ENCODE measurements around the gene ZNF784.

The ZNF784 gene

GRCh38 chr19:55588738-55589137, 35.6 kb downstream of the ZNF784 start:
- Histone ChIP-seq H3K27me3 (ENCODE audit: insufficient read depth, poor library complexity, severe bottlenecking) (peaks cover 25% of the 10 kb centered on the region), H3K27ac (replicated peaks) (no peak overlapping the region), H3K4me3 (replicated peaks; ENCODE audit: insufficient read depth, low read length) (no peak overlapping the region)
- DNase-seq (ENCODE audit: low read depth in 1 of 2, low spot score in 1 of 2) = no peak
- TF ChIP-seq POLR2AphosphoS5 (IDR thresholded peaks at IDR 0.05; ENCODE audit: low read depth) = no peak
- TF ChIP-seq SPI1 (IDR thresholded peaks at IDR 0.05; ENCODE audit: borderline replicate concordance, low read depth) = no peak
- no peak for TF ChIP-seq GABPA (IDR thresholded peaks at IDR 0.05; ENCODE audit: low read depth)
- TF ChIP-seq REST (IDR thresholded peaks at IDR 0.05; ENCODE audit: insufficient replicate concordance, low read depth) = no peak
- TF ChIP-seq CTCF (IDR thresholded peaks at IDR 0.05; ENCODE audit: insufficient read depth, low read length) = no peak

GRCh38 chr19:55586976-55587668, 37.2 kb downstream of the ZNF784 start:
- TF ChIP-seq CTCF (IDR thresholded peaks at IDR 0.05; ENCODE audit: insufficient read depth, low read length) = no peak
- TF ChIP-seq SPI1 (IDR thresholded peaks at IDR 0.05; ENCODE audit: borderline replicate concordance, low read depth) = no peak
- no peak for TF ChIP-seq GABPA (IDR thresholded peaks at IDR 0.05; ENCODE audit: low read depth)
- TF ChIP-seq POLR2AphosphoS5 (IDR thresholded peaks at IDR 0.05; ENCODE audit: low read depth) = no peak
- TF ChIP-seq REST (IDR thresholded peaks at IDR 0.05; ENCODE audit: insufficient replicate concordance, low read depth) = no peak
- Histone ChIP-seq H3K4me3 (replicated peaks; ENCODE audit: insufficient read depth, low read length) (peak overlapping the region; percentile 22), H3K27ac (replicated peaks) (no peak overlapping the region), H3K27me3 (ENCODE audit: insufficient read depth, poor library complexity, severe bottlenecking) (peaks cover 25% of the 10 kb centered on the region)
- peak; percentile 79 to 92 for DNase-seq (ENCODE audit: low read depth in 1 of 2, low spot score in 1 of 2)

- TF ChIP-seq POLR2AphosphoS5 (IDR thresholded peaks at IDR 0.05; ENCODE audit: low read depth) (no peak), SPI1 (IDR thresholded peaks at IDR 0.05; ENCODE audit: borderline replicate concordance, low read depth) (no peak), REST (IDR thresholded peaks at IDR 0.05; ENCODE audit: insufficient replicate concordance, low read depth) (no peak), GABPA (IDR thresholded peaks at IDR 0.05; ENCODE audit: low read depth) (no peak), CTCF (IDR thresholded peaks at IDR 0.05; ENCODE audit: insufficient read depth, low read length) (no peak)
- peaks cover 25% of the 10 kb centered on the region for H3K27me3 ChIP-seq (ENCODE audit: insufficient read depth, poor library complexity, severe bottlenecking)
- H3K4me3 ChIP-seq (replicated peaks; ENCODE audit: insufficient read depth, low read length) = no peak overlapping the region
- no peak overlapping the region for H3K27ac ChIP-seq (replicated peaks)
- DNase-seq (ENCODE audit: low read depth in 1 of 2, low spot score in 1 of 2) = no peak
These were observed 38.6 kb downstream of the ZNF784 start for GRCh38 chr19:55585658-55586339.

All from HL-60 (cell line).